PC-3 (cell line): ENCODE results near the gene KCTD15. TPM values are rescaled to one million over a fixed set of nuclear protein-coding genes. Genes with fewer than 3 reads are reported as not detected.

Experiments
- ATAC-seq: fragments of 200-7000 bp; cut with Tn5 transposase; 2 replicates; pipeline ENCODE4 v1.9.1; 2020; ENCODE audit warnings: mild to moderate bottlenecking, moderate library complexity
- BruUV-seq: library from RNA; stranded (reverse); fragments of 400-500 nt; replicated peaks from 2 replicates; lab custom pipeline; 2021; lab: Mats Ljungman, UMichigan
- CTCF ChIA-PET: fragments of 300-600 bp; sonication (Branson Sonifier 250); formaldehyde crosslinking; loops from one replicate; lab custom pipeline; 2022; ENCODE audit warnings: antibody characterized with exemption; lab: Charles Lee
- POLR2A ChIA-PET: fragments of 300-600 bp; sonication (Branson Sonifier 250); formaldehyde crosslinking; loops from one replicate; lab custom pipeline; 2022; ENCODE audit warnings: antibody characterized with exemption; ENCODE audit not compliant: unreplicated experiment; lab: Charles Lee
- DNase-seq: peaks from one replicate; pipeline ENCODE4 v3.0.0-alpha.2; 2015
- H2AFZ ChIP-seq: fragments of 300-600 bp; sonication (generic); 2 replicates; pipeline ENCODE4 v1.6.0; 2016; ENCODE audit warnings: antibody characterized with exemption, low read length
- H3F3A ChIP-seq: fragments of 300-600 bp; sonication (generic); one replicate; pipeline ENCODE4 v1.6.0; 2017; ENCODE audit warnings: antibody characterized with exemption, low read length, control low read depth, mild to moderate bottlenecking; ENCODE audit not compliant: unreplicated experiment
- H3K27ac ChIP-seq: fragments of 300-600 bp; sonication (generic); 2 replicates; pipeline ENCODE4 v1.5.1; 2016; ENCODE audit warnings: mild to moderate bottlenecking, low read length
- H3K27me3 ChIP-seq: fragments of 300-600 bp; sonication (generic); 2 replicates; pipeline ENCODE4 v1.6.1; 2016; ENCODE audit warnings: low read length, mixed read lengths
- H3K36me3 ChIP-seq: fragments of 300-600 bp; sonication (generic); 2 replicates; pipeline ENCODE4 v1.6.1; 2016; ENCODE audit warnings: low read depth, mixed run types, low read length, mixed read lengths
- H3K4me1 ChIP-seq: fragments of 300-600 bp; sonication (generic); 2 replicates; pipeline ENCODE4 v1.5.1; 2016; ENCODE audit warnings: low read length; ENCODE audit not compliant: insufficient read depth
- H3K4me2 ChIP-seq: fragments of 300-600 bp; sonication (generic); 2 replicates; pipeline ENCODE4 v1.6.0; 2016; ENCODE audit warnings: low read length
- H3K4me3 ChIP-seq: fragments of 300-600 bp; sonication (generic); 2 replicates; pipeline ENCODE4 v1.5.1; 2016; ENCODE audit warnings: mild to moderate bottlenecking, low read length, mixed read lengths
- H3K79me2 ChIP-seq: fragments of 300-600 bp; sonication (generic); 2 replicates; pipeline ENCODE4 v1.6.1; 2017; ENCODE audit warnings: low read length, mixed read lengths
- H3K9ac ChIP-seq: fragments of 300-600 bp; sonication (generic); 2 replicates; pipeline ENCODE4 v1.6.0; 2016; ENCODE audit warnings: mild to moderate bottlenecking, low read length
- H3K9me2 ChIP-seq: fragments of 300-600 bp; sonication (generic); replicated peaks from 2 replicates; pipeline ENCODE4 v1.6.1; 2016; ENCODE audit warnings: mixed run types, low read length, mixed read lengths
- H3K9me3 ChIP-seq: fragments of 300-600 bp; sonication (generic); 2 replicates; pipeline ENCODE4 v1.6.1; 2016; ENCODE audit warnings: low read length, mixed read lengths
- H4K20me1 ChIP-seq: fragments of 300-600 bp; sonication (generic); 2 replicates; pipeline ENCODE4 v1.6.1; 2016; ENCODE audit warnings: low read length, mixed read lengths
- EZH2 ChIP-seq: fragments of 300-600 bp; sonication (generic); IDR thresholded peaks from one replicate; pipeline ENCODE4 v1.6.1; 2017; ENCODE audit warnings: antibody characterized with exemption, mild to moderate bottlenecking, low read length; ENCODE audit not compliant: unreplicated experiment
- EZH2phosphoT487 ChIP-seq: fragments of 300-600 bp; sonication (generic); IDR thresholded peaks from 2 replicates; pipeline ENCODE4 v1.6.1; 2018; ENCODE audit warnings: mild to moderate bottlenecking, antibody characterized with exemption, low read length, borderline replicate concordance
- intact Hi-C: fragments of 100-400 bp; cut with micrococcal nuclease; formaldehyde crosslinking; loops from 2 replicates; pipeline ENCODE4 v1.9.0; 2023
- total RNA-seq: library from RNA; depleted of rRNA; stranded (reverse); fragments of >200 nt; gene quantifications from 2 replicates; pipeline ENCODE4 v1.2.3, GENCODE V29; 2014
- TF ChIP-seq, protein P1 (sequence below): fragments of 300-600 bp; sonication (generic); conservative IDR thresholded peaks from 2 replicates; pipeline ENCODE4 v1.5.1; 2017; ENCODE audit warnings: antibody characterized with exemption, low read depth, mild to moderate bottlenecking, low read length

Gene KCTD15
- total RNA-seq, 1 experiment from 2014 or later = 58.2 TPM

DNA sequence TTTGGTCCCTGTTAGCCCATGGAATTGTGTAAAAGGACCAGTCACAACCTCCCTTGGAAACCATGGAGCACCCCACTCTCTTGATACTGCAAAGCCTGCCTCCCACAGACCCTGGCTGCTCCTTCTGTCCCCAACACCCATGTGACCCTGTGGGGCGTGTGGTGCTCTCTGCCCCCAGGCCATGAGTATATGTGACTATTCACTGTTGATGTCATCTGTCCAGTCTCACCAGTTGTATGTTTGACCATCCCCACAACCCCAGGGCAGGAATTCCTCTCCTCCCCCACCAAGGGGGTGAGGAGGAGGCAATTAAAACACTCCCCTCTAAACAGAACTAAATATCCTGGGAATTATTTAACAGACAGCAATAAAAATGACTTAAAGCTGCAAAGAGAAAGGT, 35.2 kb downstream of the KCTD15 start:
- ChIA-PET POLR2A (no interaction called here), CTCF (no interaction called here)
- no peak for ATAC-seq
- H2AFZ ChIP-seq = no peak overlapping the region
- no peaks in the 10 kb centered on the region for H3K9me3 ChIP-seq
- H3K79me2 ChIP-seq = no peaks in the 10 kb centered on the region
- H3K4me1 ChIP-seq = no peaks in the 10 kb centered on the region; the same call in 1 of the 2 replicates
- H3F3A ChIP-seq = no peaks in the 10 kb centered on the region
- H3K36me3 ChIP-seq = no peaks in the 10 kb centered on the region
- no peaks in the 10 kb centered on the region for H4K20me1 ChIP-seq
- H3K4me3 ChIP-seq = no peak overlapping the region
- H3K9me2 ChIP-seq = no peaks in the 10 kb centered on the region
- no peak overlapping the region for H3K27ac ChIP-seq
- intact Hi-C loops = no loop called here
- TF ChIP-seq EZH2 (no peak), EZH2phosphoT487 (no peak)
- TF ChIP-seq, protein P1, sequence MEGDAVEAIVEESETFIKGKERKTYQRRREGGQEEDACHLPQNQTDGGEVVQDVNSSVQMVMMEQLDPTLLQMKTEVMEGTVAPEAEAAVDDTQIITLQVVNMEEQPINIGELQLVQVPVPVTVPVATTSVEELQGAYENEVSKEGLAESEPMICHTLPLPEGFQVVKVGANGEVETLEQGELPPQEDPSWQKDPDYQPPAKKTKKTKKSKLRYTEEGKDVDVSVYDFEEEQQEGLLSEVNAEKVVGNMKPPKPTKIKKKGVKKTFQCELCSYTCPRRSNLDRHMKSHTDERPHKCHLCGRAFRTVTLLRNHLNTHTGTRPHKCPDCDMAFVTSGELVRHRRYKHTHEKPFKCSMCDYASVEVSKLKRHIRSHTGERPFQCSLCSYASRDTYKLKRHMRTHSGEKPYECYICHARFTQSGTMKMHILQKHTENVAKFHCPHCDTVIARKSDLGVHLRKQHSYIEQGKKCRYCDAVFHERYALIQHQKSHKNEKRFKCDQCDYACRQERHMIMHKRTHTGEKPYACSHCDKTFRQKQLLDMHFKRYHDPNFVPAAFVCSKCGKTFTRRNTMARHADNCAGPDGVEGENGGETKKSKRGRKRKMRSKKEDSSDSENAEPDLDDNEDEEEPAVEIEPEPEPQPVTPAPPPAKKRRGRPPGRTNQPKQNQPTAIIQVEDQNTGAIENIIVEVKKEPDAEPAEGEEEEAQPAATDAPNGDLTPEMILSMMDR = no peak
- H3K27me3 ChIP-seq = no peaks in the 10 kb centered on the region
- no TSS peak for BruUV-seq
- no peak overlapping the region for H3K4me2 ChIP-seq
- H3K9ac ChIP-seq = no peak overlapping the region
- no peak for DNase-seq

DNA sequence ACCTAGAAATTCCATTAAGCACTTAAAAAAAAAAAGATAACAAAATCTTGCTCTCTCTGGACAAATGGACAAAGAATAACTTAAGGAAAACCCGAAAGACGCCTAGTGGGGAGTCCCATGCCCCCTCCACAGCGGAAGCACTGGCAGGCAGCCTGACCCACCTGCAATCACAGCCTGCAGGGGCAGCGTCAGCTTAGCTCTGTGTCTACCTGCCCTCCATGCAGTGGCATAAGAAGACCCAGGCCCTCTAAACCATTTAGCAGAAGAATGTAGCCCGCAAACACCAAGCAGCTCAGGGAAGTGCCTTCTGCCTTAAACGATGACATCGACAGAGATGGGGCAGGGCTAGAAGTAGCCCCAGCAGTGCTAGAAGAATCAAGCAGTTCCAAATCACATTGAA, 36.0 kb downstream of the KCTD15 start:
- no peaks in the 10 kb centered on the region for H3K9me3 ChIP-seq
- DNase-seq = no peak
- ChIA-PET POLR2A (interaction anchor here (0.7 kb wide), 1 partner anchor 458 kb away, joined by 12 read pairs; no protein-coding TSS in a partner anchor), CTCF (no interaction called here)
- TF ChIP-seq EZH2phosphoT487 = no peak
- no peak for TF ChIP-seq EZH2
- TF ChIP-seq, protein P1 = no peak
- H3F3A ChIP-seq = no peaks in the 10 kb centered on the region
- no peaks in the 10 kb centered on the region for H3K36me3 ChIP-seq
- ATAC-seq = no peak
- H2AFZ ChIP-seq = no peak overlapping the region
- no peak overlapping the region for H3K4me2 ChIP-seq
- H3K9me2 ChIP-seq = no peaks in the 10 kb centered on the region
- no peak overlapping the region for H3K27ac ChIP-seq
- BruUV-seq = no TSS peak
- H4K20me1 ChIP-seq = no peaks in the 10 kb centered on the region
- no peaks in the 10 kb centered on the region; the same call in 1 of the 2 replicates for H3K4me1 ChIP-seq
- no peak overlapping the region for H3K9ac ChIP-seq
- no peak overlapping the region for H3K4me3 ChIP-seq
- intact Hi-C loops = no loop called here
- H3K79me2 ChIP-seq = no peaks in the 10 kb centered on the region
- H3K27me3 ChIP-seq = no peaks in the 10 kb centered on the region

DNA sequence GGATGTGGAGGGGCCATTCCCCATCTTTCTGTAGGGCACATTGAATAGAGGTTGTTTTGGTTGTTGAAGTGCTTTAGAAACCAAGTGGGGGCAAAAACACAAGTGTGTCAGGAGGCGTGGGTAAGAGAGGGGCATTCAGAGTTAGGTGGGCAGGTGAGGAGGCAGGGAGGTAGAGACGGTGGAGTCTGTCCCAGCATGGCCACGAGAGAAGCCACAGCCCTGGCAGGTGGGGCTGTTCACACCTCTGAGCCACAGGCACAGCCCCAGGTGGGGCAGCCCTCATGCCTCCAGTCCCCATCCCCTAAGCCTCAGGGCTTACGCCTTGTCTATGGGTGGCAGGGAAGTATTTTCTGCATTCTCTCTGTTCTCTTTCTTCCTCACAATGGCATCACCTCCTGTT, 43.7 kb downstream of the KCTD15 start:
- Histone ChIP-seq H3F3A (no peaks in the 10 kb centered on the region), H3K4me3 (no peak overlapping the region), H2AFZ (no peak overlapping the region), H3K9ac (no peak overlapping the region), H3K36me3 (no peaks in the 10 kb centered on the region), H3K4me1 (no peaks in the 10 kb centered on the region), H4K20me1 (no peaks in the 10 kb centered on the region), H3K9me2 (no peaks in the 10 kb centered on the region), H3K27ac (no peak overlapping the region), H3K9me3 (no peaks in the 10 kb centered on the region), H3K27me3 (0 out of 2 replicates have a peak, but pooled peaks cover 4% of the 10 kb centered on the region), H3K4me2 (no peak overlapping the region), H3K79me2 (no peaks in the 10 kb centered on the region)
- ChIA-PET POLR2A (no interaction called here), CTCF (interaction anchor here (0.5 kb wide), 1 partner anchor 17 kb away, joined by 3 read pairs; no protein-coding TSS in a partner anchor)
- DNase-seq (no peak), ATAC-seq (no peak)
- intact Hi-C loops = no loop called here
- TF ChIP-seq EZH2phosphoT487 (no peak), EZH2 (no peak)
- TF ChIP-seq, protein P1 = no peak
- BruUV-seq = no TSS peak
